NCI-H1417 (cell line): Measurements from ENCODE around the gene RNU6-7.
A peak's percentile ranks its signal among the peaks of the same experiment; 100 is the strongest.

ENCODE experiments used
- DNase-seq, 3 experiments: peaks; one replicate each; lab custom pipeline; 2025; lab: John Stamatoyannopoulos, UW

Gene RNU6-7

GRCh38 chr14:32205554-32205953 lies 3.7 kb downstream of the RNU6-7 start:
- DNase-seq = no peak

GRCh38 chr14:32205984-32206383 lies 4.1 kb downstream of the RNU6-7 start:
- no peak for DNase-seq

GRCh38 chr14:32206552-32206951 lies 4.7 kb downstream of the RNU6-7 start:
- no peak for DNase-seq

GRCh38 chr14:32208490-32208889 lies 6.6 kb downstream of the RNU6-7 start:
- DNase-seq = no peak

- no peak for DNase-seq
Observed at GRCh38 chr14:32209471-32209870, 7.6 kb downstream of the RNU6-7 start.

- DNase-seq = no peak
Observed at GRCh38 chr14:32211068-32211404, 9.2 kb downstream of the RNU6-7 start.

GRCh38 chr14:32212833-32213232 lies 11.0 kb downstream of the RNU6-7 start:
- no peak for DNase-seq

GRCh38 chr14:32217301-32217700 lies 15.5 kb downstream of the RNU6-7 start:
- peak; percentile 66 to 88 (median 78) for DNase-seq

GRCh38 chr14:32224737-32225377 lies 23.0 kb downstream of the RNU6-7 start:
- peak in 2 of 3 experiments; percentile 49 to 69 for DNase-seq

- peak in 1 of 3 experiments; percentile 50 for DNase-seq
Observed at GRCh38 chr14:32225378-32225920, 23.6 kb downstream of the RNU6-7 start.

- no peak for DNase-seq
Observed at GRCh38 chr14:32226056-32226455, 24.2 kb downstream of the RNU6-7 start.

- peak in 1 of 3 experiments; percentile 21 for DNase-seq
Observed at GRCh38 chr14:32230181-32230580, 28.3 kb downstream of the RNU6-7 start.

GRCh38 chr14:32230695-32231280 lies 28.9 kb downstream of the RNU6-7 start:
- no peak for DNase-seq

- no peak for DNase-seq
Observed at GRCh38 chr14:32232481-32232880, 30.6 kb downstream of the RNU6-7 start.

- DNase-seq = no peak
Observed at GRCh38 chr14:32233260-32233659, 31.4 kb downstream of the RNU6-7 start.

GRCh38 chr14:32244404-32244803 lies 42.6 kb downstream of the RNU6-7 start:
- DNase-seq = peak in 1 of 3 experiments; percentile 31

GRCh38 chr14:32246751-32247150 lies 44.9 kb downstream of the RNU6-7 start:
- DNase-seq = no peak

GRCh38 chr14:32249371-32249770 lies 47.5 kb downstream of the RNU6-7 start:
- DNase-seq = no peak

GRCh38 chr14:32249780-32250179 lies 47.9 kb downstream of the RNU6-7 start:
- no peak for DNase-seq

GRCh38 chr14:32250681-32251080 lies 48.8 kb downstream of the RNU6-7 start:
- no peak for DNase-seq

- no peak for DNase-seq
Observed at GRCh38 chr14:32251530-32251929, 49.7 kb downstream of the RNU6-7 start.
